HFF-Myc (cell line): ENCODE measurements around the gene BCO1.

Source experiments
- DNase-seq: peaks from one replicate; pipeline ENCODE4 v3.0.0-alpha.2; 2011; ENCODE audit warnings: low read depth; ENCODE audit errors: extremely low read depth
- H3K4me3 ChIP-seq: replicated peaks from 2 replicates; pipeline ENCODE4 v1.5.1; 2011; ENCODE audit warnings: low read depth, mild to moderate bottlenecking, control low read depth, low read length
- TF ChIP-seq, protein P1 (sequence below): IDR thresholded peaks from 2 replicates; pipeline ENCODE4 v1.5.1; 2012; ENCODE audit warnings: mild to moderate bottlenecking, low read depth, low read length, control low read depth; ENCODE audit errors: missing control alignments

Gene BCO1

GRCh38 chr16:81261049-81261648 lies 22.7 kb downstream of the BCO1 start:
- H3K4me3 ChIP-seq, result no peak overlapping the region
- TF ChIP-seq, protein P1, sequence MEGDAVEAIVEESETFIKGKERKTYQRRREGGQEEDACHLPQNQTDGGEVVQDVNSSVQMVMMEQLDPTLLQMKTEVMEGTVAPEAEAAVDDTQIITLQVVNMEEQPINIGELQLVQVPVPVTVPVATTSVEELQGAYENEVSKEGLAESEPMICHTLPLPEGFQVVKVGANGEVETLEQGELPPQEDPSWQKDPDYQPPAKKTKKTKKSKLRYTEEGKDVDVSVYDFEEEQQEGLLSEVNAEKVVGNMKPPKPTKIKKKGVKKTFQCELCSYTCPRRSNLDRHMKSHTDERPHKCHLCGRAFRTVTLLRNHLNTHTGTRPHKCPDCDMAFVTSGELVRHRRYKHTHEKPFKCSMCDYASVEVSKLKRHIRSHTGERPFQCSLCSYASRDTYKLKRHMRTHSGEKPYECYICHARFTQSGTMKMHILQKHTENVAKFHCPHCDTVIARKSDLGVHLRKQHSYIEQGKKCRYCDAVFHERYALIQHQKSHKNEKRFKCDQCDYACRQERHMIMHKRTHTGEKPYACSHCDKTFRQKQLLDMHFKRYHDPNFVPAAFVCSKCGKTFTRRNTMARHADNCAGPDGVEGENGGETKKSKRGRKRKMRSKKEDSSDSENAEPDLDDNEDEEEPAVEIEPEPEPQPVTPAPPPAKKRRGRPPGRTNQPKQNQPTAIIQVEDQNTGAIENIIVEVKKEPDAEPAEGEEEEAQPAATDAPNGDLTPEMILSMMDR, result peak; percentile 71
- no peak for DNase-seq

DNA sequence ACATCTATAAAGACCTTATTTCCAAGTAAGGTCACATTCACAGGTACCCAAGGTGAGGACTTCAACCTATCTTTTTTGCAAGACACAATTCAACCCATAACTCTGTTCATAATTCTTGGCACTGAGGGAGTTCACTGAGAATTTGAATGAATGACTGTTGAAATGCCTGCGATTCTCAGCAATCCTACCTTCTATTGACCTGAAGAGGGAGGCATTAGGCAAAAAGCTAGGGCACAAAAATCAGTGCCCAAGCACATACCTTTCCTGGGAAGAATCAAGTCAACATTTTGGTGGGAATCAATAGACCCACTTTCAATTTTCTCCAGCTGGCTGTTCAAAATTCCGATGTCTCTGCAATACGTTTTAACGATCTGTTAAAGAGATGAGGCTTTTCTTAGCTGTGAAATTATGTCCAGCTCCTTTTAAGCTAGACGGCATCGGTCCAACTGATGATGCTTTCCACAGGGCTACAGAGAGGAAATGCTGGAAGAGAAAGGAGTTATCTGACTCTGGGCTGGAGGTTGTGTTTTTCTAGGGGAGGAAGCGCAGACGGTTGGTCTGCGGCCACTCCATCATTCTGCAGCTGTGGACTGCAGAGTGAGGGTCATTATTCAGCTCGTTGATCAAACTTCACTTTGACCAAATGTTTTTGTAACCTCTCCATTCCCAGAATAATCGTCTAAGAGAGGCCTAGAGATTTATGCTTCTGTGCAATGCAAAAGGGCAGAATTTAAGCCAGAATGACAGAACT lies 25.2 kb downstream of the BCO1 start:
- no peak for DNase-seq
- no peak overlapping the region for H3K4me3 ChIP-seq
- TF ChIP-seq, protein P1, result no peak

DNA sequence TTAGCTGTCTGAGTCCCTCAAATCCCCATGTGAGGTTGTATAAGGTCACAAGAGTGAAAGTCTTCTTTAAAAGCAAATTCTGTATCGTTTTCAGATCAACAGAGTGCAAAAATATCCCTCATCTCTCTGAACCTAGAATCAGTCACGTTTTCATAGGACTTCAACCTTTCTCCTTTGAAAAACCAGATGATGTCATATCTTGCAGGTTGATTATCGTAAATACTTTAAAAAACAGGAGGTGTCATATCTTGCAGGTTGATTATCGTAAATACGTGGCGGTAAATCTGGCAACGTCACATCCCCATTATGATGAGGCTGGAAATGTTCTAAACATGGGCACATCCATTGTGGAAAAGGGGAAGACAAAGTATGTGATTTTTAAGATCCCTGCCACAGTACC lies 25.9 kb downstream of the BCO1 start:
- TF ChIP-seq, protein P1, result no peak
- DNase-seq, result no peak
- no peak overlapping the region for H3K4me3 ChIP-seq

- H3K4me3 ChIP-seq, result no peak overlapping the region
- TF ChIP-seq, protein P1, result no peak
- DNase-seq, result no peak
Measured at GRCh38 chr16:81265052-81265451, 26.6 kb downstream of the BCO1 start.

- TF ChIP-seq, protein P1, result no peak
- no peak for DNase-seq
- no peak overlapping the region for H3K4me3 ChIP-seq
Measured at GRCh38 chr16:81265658-81266451, 27.4 kb downstream of the BCO1 start.

- TF ChIP-seq, protein P1, result no peak
- no peak overlapping the region for H3K4me3 ChIP-seq
- no peak for DNase-seq
Measured at GRCh38 chr16:81266680-81267095, 28.2 kb downstream of the BCO1 start.
